HFFc6 (cell line): Measurements from ENCODE around the gene OST4. TPM values are rescaled to one million over a fixed set of nuclear protein-coding genes. Genes with fewer than 3 reads are reported as not detected.

ENCODE experiments used
- DNase-seq: peaks from one replicate; pipeline ENCODE4 v3.0.0-alpha.2; 2018
- H3K27ac Mint-ChIP-seq: 2 replicates; pipeline ENCODE4 v1.8.0; 2020; ENCODE audit warnings: mild to moderate bottlenecking, mixed read lengths
- H3K27me3 Mint-ChIP-seq: 2 replicates; pipeline ENCODE4 v1.8.0; 2021; ENCODE audit warnings: mild to moderate bottlenecking, moderate library complexity, mixed read lengths; ENCODE audit not compliant: insufficient read depth
- H3K36me3 Mint-ChIP-seq: 2 replicates; pipeline ENCODE4 v1.8.0; 2021; ENCODE audit warnings: low read depth, mixed read lengths
- H3K4me1 Mint-ChIP-seq: 2 replicates; pipeline ENCODE4 v1.8.0; 2020; ENCODE audit warnings: low read depth, mixed read lengths
- H3K4me3 Mint-ChIP-seq: 2 replicates; pipeline ENCODE4 v1.8.0; 2020; ENCODE audit warnings: mild to moderate bottlenecking, moderate library complexity, mixed read lengths
- H3K9me3 Mint-ChIP-seq: 2 replicates; pipeline ENCODE4 v1.8.0; 2020; ENCODE audit warnings: mild to moderate bottlenecking, mixed read lengths
- CTCF ChIP-seq: fragments of 200-600 bp; sonication (generic); IDR thresholded peaks from 2 replicates; pipeline ENCODE4 v1.5.0; 2021; ENCODE audit warnings: antibody characterized with exemption, mild to moderate bottlenecking
- total RNA-seq, 6 experiments: library from RNA; stranded (reverse); fragmentation: NEBNext Ultra II Directional; extraction: Animal tissue kit (Norgen Biotek cat#: 25700); gene quantifications; 2 replicates in 1 of 6; 3 replicates in 5 of 6; pipeline ENCODE4 v1.2.3, GENCODE V29; 2021

The OST4 gene
- total RNA-seq, 6 experiments from 2014 or later, result 500 to 565 (median 548) TPM

GRCh38 chr2:27025281-27025800, 46.1 kb downstream of the OST4 start:
- peaks cover 38% of the 10 kb centered on the region for H3K4me1 Mint-ChIP-seq
- no peak for DNase-seq
- H3K27ac Mint-ChIP-seq, result no peak overlapping the region
- H3K27me3 Mint-ChIP-seq, result peaks cover 5% of the 10 kb centered on the region
- H3K9me3 Mint-ChIP-seq, result no peaks in the 10 kb centered on the region
- TF ChIP-seq CTCF, result no peak
- H3K4me3 Mint-ChIP-seq, result no peak overlapping the region
- peaks cover 19% of the 10 kb centered on the region for H3K36me3 Mint-ChIP-seq

GRCh38 chr2:27024812-27025211, 46.6 kb downstream of the OST4 start:
- Mint-ChIP-seq H3K4me3 (no peak overlapping the region), H3K27ac (no peak overlapping the region), H3K9me3 (no peaks in the 10 kb centered on the region), H3K27me3 (peaks cover 5% of the 10 kb centered on the region), H3K36me3 (peaks cover 14% of the 10 kb centered on the region), H3K4me1 (peaks cover 37% of the 10 kb centered on the region)
- no peak for DNase-seq
- TF ChIP-seq CTCF, result no peak

- peaks cover 30% of the 10 kb centered on the region for H3K4me1 Mint-ChIP-seq
- no peak overlapping the region for H3K4me3 Mint-ChIP-seq
- H3K27me3 Mint-ChIP-seq, result peaks cover 2% of the 10 kb centered on the region
- TF ChIP-seq CTCF, result peak; percentile 33; the same call in 1 of the 2 replicates
- no peak for DNase-seq
- H3K36me3 Mint-ChIP-seq, result peaks cover 8% of the 10 kb centered on the region
- H3K27ac Mint-ChIP-seq, result no peak overlapping the region
- H3K9me3 Mint-ChIP-seq, result no peaks in the 10 kb centered on the region
Measured at GRCh38 chr2:27024188-27024587, 47.3 kb downstream of the OST4 start.

GRCh38 chr2:27023740-27024139, 47.7 kb downstream of the OST4 start:
- Mint-ChIP-seq H3K27ac (no peak overlapping the region), H3K4me3 (no peak overlapping the region), H3K4me1 (peaks cover 26% of the 10 kb centered on the region), H3K27me3 (peaks cover 1% of the 10 kb centered on the region), H3K36me3 (peaks cover 3% of the 10 kb centered on the region), H3K9me3 (no peaks in the 10 kb centered on the region)
- TF ChIP-seq CTCF, result no peak
- no peak for DNase-seq

GRCh38 chr2:27021253-27022049, 50.0 kb downstream of the OST4 start:
- peak; percentile 46 for DNase-seq
- Mint-ChIP-seq H3K4me1 (peaks cover 22% of the 10 kb centered on the region), H3K27ac (peak overlapping the region; percentile 69), H3K9me3 (no peaks in the 10 kb centered on the region), H3K36me3 (no peaks in the 10 kb centered on the region), H3K4me3 (no peak overlapping the region), H3K27me3 (no peaks in the 10 kb centered on the region; the same call in 1 of the 2 replicates)
- no peak for TF ChIP-seq CTCF

Other genes starting within 250 kb of the OST4 start
- gene DPYSL5, start 223.5 kb downstream of the OST4 start, total RNA-seq, result not detected
- gene MAPRE3, start 101.0 kb downstream of the OST4 start, total RNA-seq, result 10 to 100 TPM; 17.0 to 20.4 (median 17.7) TPM
- 100 to 1,000 TPM; 119 to 162 (median 144) TPM for gene TMEM214, start 38.7 kb downstream of the OST4 start, total RNA-seq
- 10 to 100 TPM; 23.5 to 31.4 (median 28.6) TPM for gene AGBL5, start 20.0 kb downstream of the OST4 start, total RNA-seq
- 100 to 1,000 TPM; 144 to 208 (median 183) TPM for gene EMILIN1, start 7.0 kb upstream of the OST4 start, total RNA-seq
- 1 to 10 TPM; 1.0 to 1.7 (median 1.6) TPM for gene KHK, start 15.1 kb upstream of the OST4 start, total RNA-seq
- under 1 TPM in 1 of 6 experiments, not detected in 5; 0.12 TPM for gene CGREF1, start 47.5 kb upstream of the OST4 start, total RNA-seq
- gene ABHD1, start 52.2 kb upstream of the OST4 start, total RNA-seq, result not detected
- 10 to 100 TPM; 43.4 to 50.7 (median 46.4) TPM for gene PREB, start 63.0 kb upstream of the OST4 start, total RNA-seq
- gene PRR30, start 67.8 kb upstream of the OST4 start, total RNA-seq, result not detected
- not detected for gene TCF23, start 77.3 kb upstream of the OST4 start, total RNA-seq
- gene ATRAID, start 140.4 kb upstream of the OST4 start, total RNA-seq, result 100 to 1,000 TPM in 5 of 6 experiments, 10 to 100 TPM in 1; 98.8 to 123 (median 116) TPM
- gene SLC5A6, start 140.6 kb upstream of the OST4 start, total RNA-seq, result 10 to 100 TPM; 23.6 to 32.6 (median 25.5) TPM
- gene CAD, start 145.7 kb upstream of the OST4 start, total RNA-seq, result 10 to 100 TPM; 38.3 to 46.9 (median 42.8) TPM
- not detected for gene SLC30A3, start 191.4 kb upstream of the OST4 start, total RNA-seq
- gene DNAJC5G, start 203.8 kb upstream of the OST4 start, total RNA-seq, result not detected
- not detected for gene TRIM54, start 210.8 kb upstream of the OST4 start, total RNA-seq
- gene UCN, start 236.8 kb upstream of the OST4 start, total RNA-seq, result under 1 TPM; 0.46 to 0.88 (median 0.73) TPM